Endothelial cell of umbilical vein (primary cell): Measurements from ENCODE around the gene AP1S2. TPM values are rescaled to one million over a fixed set of nuclear protein-coding genes. Genes with fewer than 3 reads are reported as not detected.

Experiments used
- BruUV-seq: library from RNA; stranded (reverse); fragments of 400-500 nt; replicated peaks from 2 replicates; lab custom pipeline; 2021; lab: Mats Ljungman, UMichigan
- CTCF ChIA-PET: fragments of 300-600, 350-600 bp; sonication (Branson Sonifier 250); formaldehyde crosslinking; loops from one replicate; lab custom pipeline; 2021; ENCODE audit warnings: antibody characterized with exemption, inconsistent platforms; lab: Charles Lee
- POLR2A ChIA-PET: fragments of 300-600, 350-600 bp; sonication (Branson Sonifier 250); formaldehyde crosslinking; loops from one replicate; lab custom pipeline; 2021; ENCODE audit warnings: antibody characterized with exemption, inconsistent platforms; lab: Charles Lee
- DNase-seq: peaks from one replicate; pipeline ENCODE4 v3.0.0-alpha.2; 2011; ENCODE audit warnings: low read depth, low spot score
- FAIRE-seq: peaks from 2 replicates; lab custom pipeline; 2011; peaks lifted over from hg19 to GRCh38; lab: Jason Lieb, UNC
- H2AFZ ChIP-seq: 2 replicates; pipeline ENCODE4 v1.6.0; 2012; ENCODE audit warnings: low read depth, low read length, control low read depth, inconsistent platforms
- H3K27ac ChIP-seq: 2 replicates; pipeline ENCODE4 v1.5.1; 2011; ENCODE audit warnings: low read depth, mild to moderate bottlenecking, control low read depth, low read length, moderate library complexity; ENCODE audit not compliant: insufficient read depth
- H3K27me3 ChIP-seq, 2 experiments: 2 replicates each; pipeline versions ENCODE4 v1.6.0 to v1.6.1; 2011; ENCODE audit warnings: low read length in 2 of 2, mixed read lengths in 1 of 2; ENCODE audit not compliant: control insufficient read depth in 2 of 2, insufficient read depth in 2 of 2
- H3K36me3 ChIP-seq, 2 experiments: 2 replicates in 1 of 2; 3 replicates in 1 of 2; pipeline ENCODE4 v1.5.1; 2011; ENCODE audit warnings: low read length in 2 of 2, mild to moderate bottlenecking in 1 of 2, moderate library complexity in 1 of 2; ENCODE audit not compliant: control insufficient read depth in 2 of 2, insufficient read depth in 2 of 2; ENCODE audit errors: extremely low read depth in 1 of 2
- H3K4me1 ChIP-seq: 3 replicates; pipeline ENCODE4 v1.5.1; 2011; ENCODE audit warnings: mild to moderate bottlenecking, low read length; ENCODE audit not compliant: control insufficient read depth, insufficient read depth; ENCODE audit errors: extremely low read depth
- H3K4me2 ChIP-seq: 2 replicates; pipeline ENCODE4 v1.6.1; 2011; ENCODE audit warnings: low read length, control low read depth, mixed read lengths; ENCODE audit not compliant: insufficient read depth
- H3K4me3 ChIP-seq, 3 experiments: fragments of 200-600 bp in 1 of 3; sonication (generic), shearing (Covaris generic) in 1 of 3; replicated peaks in 1 of 3; 2 replicates each; pipeline ENCODE4 v1.5.1; 2011 to 2016; ENCODE audit warnings: control low read depth in 3 of 3, low read length in 3 of 3, mild to moderate bottlenecking in 2 of 3, inconsistent platforms in 1 of 3, low read depth in 1 of 3, moderate library complexity in 1 of 3; ENCODE audit not compliant: insufficient read depth in 1 of 3
- H3K79me2 ChIP-seq: 2 replicates; pipeline ENCODE4 v1.6.0; 2012; ENCODE audit warnings: low read length, inconsistent platforms; ENCODE audit not compliant: control insufficient read depth, insufficient read depth
- H3K9ac ChIP-seq: replicated peaks from 2 replicates; pipeline ENCODE3; 2011; ENCODE audit warnings: low read length, control low read depth; ENCODE audit not compliant: insufficient read depth; ENCODE audit errors: extremely low read depth
- H3K9me1 ChIP-seq: replicated peaks from 3 replicates; pipeline ENCODE4 v1.6.0; 2011; ENCODE audit warnings: mild to moderate bottlenecking, low read length; ENCODE audit not compliant: control insufficient read depth, insufficient read depth; ENCODE audit errors: extremely low read depth
- H3K9me3 ChIP-seq: replicated peaks from 2 replicates; pipeline ENCODE4 v1.5.1; 2012; ENCODE audit warnings: low read length, inconsistent platforms; ENCODE audit not compliant: control insufficient read depth, insufficient read depth
- H4K20me1 ChIP-seq: replicated peaks from 2 replicates; pipeline ENCODE3; 2011; ENCODE audit warnings: mild to moderate bottlenecking, low read length; ENCODE audit not compliant: control insufficient read depth, insufficient read depth; ENCODE audit errors: extremely low read depth
- CTCF ChIP-seq, 2 donors: IDR thresholded peaks; 1 replicate in 1 of 2; 2 replicates in 1 of 2; pipeline ENCODE4 v1.5.1; 2011; ENCODE audit warnings: low read length in 2 of 2, mild to moderate bottlenecking in 2 of 2, moderate library complexity in 2 of 2, control low read depth in 1 of 2, inconsistent platforms in 1 of 2, low read depth in 1 of 2; ENCODE audit not compliant: insufficient read depth in 1 of 2; ENCODE audit errors: extremely low read depth in 1 of 2
- FOS ChIP-seq: IDR thresholded peaks from 2 replicates; pipeline ENCODE4 v1.6.1; 2011; ENCODE audit warnings: mild to moderate bottlenecking, low read length, moderate library complexity, borderline replicate concordance; ENCODE audit not compliant: insufficient read depth
- GATA2 ChIP-seq: IDR thresholded peaks from 2 replicates; pipeline ENCODE4 v1.7.0; 2011; ENCODE audit warnings: low read depth, mild to moderate bottlenecking, moderate library complexity, mixed read lengths, low read length; ENCODE audit not compliant: insufficient read length, insufficient read depth
- JUN ChIP-seq: IDR thresholded peaks from 2 replicates; pipeline ENCODE4 v1.6.1; 2011; ENCODE audit warnings: borderline replicate concordance, low read depth; ENCODE audit not compliant: insufficient read length, insufficient read depth
- MYC ChIP-seq: IDR thresholded peaks from one replicate; pipeline ENCODE4 v1.6.1; 2011; ENCODE audit warnings: mild to moderate bottlenecking, low read depth, low read length
- POLR2A ChIP-seq: IDR thresholded peaks from 2 replicates; pipeline ENCODE4 v1.6.1; 2012; ENCODE audit warnings: low read depth, mild to moderate bottlenecking, control low read depth, low read length
- POLR2AphosphoS5 ChIP-seq: IDR thresholded peaks from 2 replicates; pipeline ENCODE4 v1.6.1; 2012; ENCODE audit warnings: low read depth, mild to moderate bottlenecking, control low read depth, low read length, moderate library complexity; ENCODE audit not compliant: insufficient read depth
- dilution Hi-C: fragments of 300-500 bp; cut with MboI; formaldehyde crosslinking; loops from one replicate; pipeline ENCODE4 v1.15.0; 2019; ENCODE audit warnings: low sequenced_read_pairs; ENCODE audit not compliant: extremely low pct_ligation_motif_present
- intact Hi-C: fragments of 100-400 bp; cut with micrococcal nuclease; formaldehyde crosslinking; loops from one replicate; pipeline ENCODE4 v1.10.0; 2022
- polyA plus RNA-seq, 4 experiments: library from polyadenylated mRNA; depleted of rRNA in 3 of 4; stranded (reverse) in 3 of 4; unstranded in 1 of 4; fragments of >200 nt; gene quantifications; 2 replicates each; pipeline versions ENCODE4 v1.2.1 to v1.2.3, GENCODE V29; 2011 to 2012; ENCODE audit warnings: missing spikeins in 1 of 4
- total RNA-seq: library from RNA; stranded (reverse); gene quantifications from 2 replicates; pipeline ENCODE4 v1.2.3, GENCODE V29; 2021
- TF ChIP-seq, protein P1 (sequence below): IDR thresholded peaks from 2 replicates; pipeline ENCODE4 v1.6.1; 2011; ENCODE audit not compliant: insufficient read depth, insufficient read length

The AP1S2 gene
- total and polyA plus RNA-seq, 2 donors (not counting 3 experiments of a cell fraction or from before 2014, with no cell fraction given), result 21.0 to 37.3 TPM

- no peak overlapping the region for H3K4me2 ChIP-seq
- H4K20me1 ChIP-seq, result no peaks in the 10 kb centered on the region
- H3K79me2 ChIP-seq, result no peaks in the 10 kb centered on the region
- no peak for FAIRE-seq
- H3K9ac ChIP-seq, result no peak overlapping the region
- TF ChIP-seq FOS, result no peak
- no peak for TF ChIP-seq JUN
- no peak for TF ChIP-seq MYC
- no peak for TF ChIP-seq POLR2AphosphoS5
- TF ChIP-seq GATA2, result no peak
- TF ChIP-seq, protein P1, sequence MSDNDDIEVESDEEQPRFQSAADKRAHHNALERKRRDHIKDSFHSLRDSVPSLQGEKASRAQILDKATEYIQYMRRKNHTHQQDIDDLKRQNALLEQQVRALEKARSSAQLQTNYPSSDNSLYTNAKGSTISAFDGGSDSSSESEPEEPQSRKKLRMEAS, result no peak
- H3K4me1 ChIP-seq, result no peaks in the 10 kb centered on the region
- intact Hi-C loops, result no loop called here
- H2AFZ ChIP-seq, result no peak overlapping the region
- DNase-seq, result no peak
- H3K4me3 ChIP-seq, result no peak overlapping the region
- ChIA-PET CTCF (interaction anchor here (0.9 kb wide), 1 partner anchor 67 kb away, joined by 3 read pairs; no protein-coding TSS in a partner anchor), POLR2A (no interaction called here)
- H3K9me1 ChIP-seq, result no peaks in the 10 kb centered on the region
- H3K36me3 ChIP-seq, result no peaks in the 10 kb centered on the region
- H3K27me3 ChIP-seq, result peaks cover 0 to 7% of the 10 kb centered on the region in 2 experiments
- H3K9me3 ChIP-seq, result no peaks in the 10 kb centered on the region
- dilution Hi-C loops, result no loop called here
- H3K27ac ChIP-seq, result no peak overlapping the region
- BruUV-seq, result no TSS peak
Observed at GRCh38 chrX:15864023-15864422, 9.4 kb upstream of the AP1S2 start.

DNA sequence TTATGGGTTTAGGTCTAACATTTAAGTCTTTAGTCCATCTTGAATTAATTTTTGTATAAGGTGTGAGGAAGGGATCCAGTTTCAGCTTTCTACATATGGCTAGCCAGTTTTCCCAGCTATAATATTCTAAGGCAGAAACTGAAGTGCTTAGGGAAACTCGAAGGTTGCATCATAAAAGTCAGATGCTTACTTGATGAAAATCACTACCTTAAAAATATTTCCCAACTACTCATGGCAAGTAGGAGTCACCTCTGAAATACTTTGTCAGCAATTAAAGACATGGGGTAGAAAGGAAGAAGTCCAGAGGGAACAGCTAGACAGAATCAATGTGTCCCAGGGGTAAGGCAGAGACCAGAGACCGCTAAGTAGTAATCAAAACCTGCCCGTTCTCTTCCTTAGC is 6.3 kb upstream of the AP1S2 start:
- TF ChIP-seq POLR2A, result no peak
- no peak for TF ChIP-seq JUN
- TF ChIP-seq GATA2, result no peak
- no peak for TF ChIP-seq CTCF (IDR thresholded peaks at IDR 0.05; ENCODE audit: extremely low read depth in 1 of 2, insufficient read depth in 1 of 2, low read depth in 1 of 2, low read length in 2 of 2)
- TF ChIP-seq, protein P1, result no peak
- TF ChIP-seq MYC, result no peak
- Histone ChIP-seq H3K9me1 (no peaks in the 10 kb centered on the region), H2AFZ (no peak overlapping the region), H3K4me2 (no peak overlapping the region), H3K79me2 (no peaks in the 10 kb centered on the region), H3K27me3 (peaks cover 0 to 7% of the 10 kb centered on the region in 2 experiments), H3K27ac (no peak overlapping the region), H3K9me3 (no peaks in the 10 kb centered on the region), H4K20me1 (no peaks in the 10 kb centered on the region), H3K36me3 (no peaks in the 10 kb centered on the region), H3K9ac (no peak overlapping the region), H3K4me1 (peaks cover 3% of the 10 kb centered on the region), H3K4me3 (no peak overlapping the region)
- DNase-seq, result no peak
- FAIRE-seq, result no peak
- BruUV-seq, result no TSS peak
- dilution Hi-C loops, result no loop called here
- ChIA-PET CTCF (no interaction called here), POLR2A (no interaction called here)
- intact Hi-C loops, result no loop called here
